ENCODE data around the gene KCTD21.
"Not testable (repeated sequence)": the region's sequence is repeated elsewhere in the genome, so short reads cannot be mapped to it uniquely, and the experiment has no call there.

The KCTD21 gene

DNA sequence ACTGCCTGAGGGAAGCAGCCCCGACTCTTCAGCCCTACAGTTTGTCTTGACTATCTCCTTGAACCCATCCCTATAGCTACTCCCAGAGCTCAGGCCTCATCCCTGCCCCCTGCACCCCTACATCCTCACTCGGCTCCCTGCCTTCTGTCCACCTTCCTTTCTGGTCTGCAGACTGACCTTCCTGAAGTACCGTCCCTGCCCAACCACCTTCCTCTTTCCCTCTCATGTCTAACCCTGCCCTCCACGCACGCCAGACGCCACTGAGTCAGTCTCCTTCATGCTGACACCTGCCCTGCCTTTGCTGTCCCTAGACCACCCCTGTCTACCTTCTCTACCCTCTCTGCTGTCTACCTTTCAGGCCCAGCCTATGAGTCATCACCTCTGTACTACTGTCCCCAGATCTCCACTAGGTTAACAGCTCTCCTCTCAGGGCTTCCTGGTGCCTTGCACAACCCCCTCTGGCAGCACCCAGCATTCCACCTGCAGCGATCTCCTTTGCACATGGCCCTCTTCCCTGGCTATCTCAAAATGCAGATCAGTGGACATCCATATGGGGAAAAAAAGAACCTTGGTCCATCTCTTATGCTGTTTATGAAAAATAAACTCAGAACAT, 8.9 kb downstream of the KCTD21 start:
- H3K4me3 ChIP-seq (ENCODE audit: insufficient read length, low read depth) = no peak overlapping the region
- no peak for TF ChIP-seq ZNF274 (IDR thresholded peaks at IDR 0.05; ENCODE audit: low read depth, low read length)
- no peak for TF ChIP-seq SUZ12 (IDR thresholded peaks at IDR 0.05; ENCODE audit: extremely low read depth, insufficient read depth, insufficient read length)
- no peak for TF ChIP-seq YY1 (IDR thresholded peaks at IDR 0.05; ENCODE audit: insufficient read depth, insufficient read length)
- H3K9ac ChIP-seq (ENCODE audit: insufficient read length, low read depth) = no peak overlapping the region
- H3K4me1 ChIP-seq (ENCODE audit: insufficient read depth, insufficient read length) = peaks cover 2% of the 10 kb centered on the region
- no peaks in the 10 kb centered on the region for H3K36me3 ChIP-seq (ENCODE audit: insufficient read depth, insufficient read length, low read length)
- no peaks in the 10 kb centered on the region for H3K9me3 ChIP-seq (ENCODE audit: insufficient read depth, low read length)
- H3K27me3 ChIP-seq (ENCODE audit: insufficient read depth, insufficient read length) = no peaks in the 10 kb centered on the region
- DNase-seq (ENCODE audit: low read depth, low spot score) = no peak

DNA sequence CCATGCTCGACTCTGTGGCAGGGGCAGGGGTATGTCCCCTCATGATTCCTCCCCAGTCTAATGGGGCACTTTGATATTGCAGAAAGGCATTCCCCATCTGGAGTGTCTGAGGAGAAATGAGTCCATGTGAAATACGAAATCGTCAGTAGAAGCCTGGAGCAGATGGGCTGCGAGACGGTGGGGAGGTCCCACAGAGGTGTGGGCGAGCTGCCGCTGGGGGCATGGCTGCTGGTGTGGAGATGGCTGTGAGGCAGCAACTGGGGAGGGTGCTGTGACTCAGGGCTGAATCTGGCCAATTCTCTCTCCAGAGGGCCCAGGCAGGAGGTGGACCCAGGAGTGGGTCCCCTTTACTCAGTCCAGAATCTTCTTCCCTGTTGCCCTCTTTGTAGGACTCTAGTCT, 11.2 kb downstream of the KCTD21 start:
- Histone ChIP-seq H3K9me3 (ENCODE audit: insufficient read depth, low read length) (no peaks in the 10 kb centered on the region), H3K36me3 (ENCODE audit: insufficient read depth, insufficient read length, low read length) (peaks cover 13% of the 10 kb centered on the region), H3K4me3 (ENCODE audit: insufficient read length, low read depth) (no peak overlapping the region), H3K9ac (ENCODE audit: insufficient read length, low read depth) (no peak overlapping the region), H3K4me1 (ENCODE audit: insufficient read depth, insufficient read length) (peaks cover 2% of the 10 kb centered on the region), H3K27me3 (ENCODE audit: insufficient read depth, insufficient read length) (no peaks in the 10 kb centered on the region)
- TF ChIP-seq SUZ12 (IDR thresholded peaks at IDR 0.05; ENCODE audit: extremely low read depth, insufficient read depth, insufficient read length) (no peak), YY1 (IDR thresholded peaks at IDR 0.05; ENCODE audit: insufficient read depth, insufficient read length) (no peak), ZNF274 (IDR thresholded peaks at IDR 0.05; ENCODE audit: low read depth, low read length) (no peak)
- no peak for DNase-seq (ENCODE audit: low read depth, low spot score)

DNA sequence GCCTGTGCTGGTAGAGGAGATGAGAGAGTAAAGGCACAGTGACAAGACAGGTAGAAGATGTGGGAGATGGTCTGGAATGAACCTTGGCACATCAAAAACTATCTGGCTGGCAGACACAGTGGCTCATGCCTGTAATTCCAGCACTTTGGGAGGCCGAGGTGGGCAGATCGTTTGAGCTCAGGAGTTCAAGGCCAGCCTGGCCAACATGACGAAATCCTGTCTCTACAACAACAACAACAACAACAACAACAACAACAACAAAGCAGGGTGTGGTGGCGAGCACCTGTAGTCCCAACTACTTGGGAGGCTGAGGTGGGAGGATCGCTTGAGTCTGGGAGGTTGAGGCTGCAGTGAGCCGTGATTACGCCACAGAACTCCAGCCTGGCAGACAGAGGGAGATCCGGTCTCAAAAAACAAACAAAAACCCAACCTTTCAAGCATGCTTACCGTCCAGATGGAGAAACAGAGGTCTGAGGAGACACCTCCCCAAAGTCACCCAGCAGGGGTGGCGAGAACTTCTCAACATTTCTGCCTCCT, 11.8 kb downstream of the KCTD21 start:
- Histone ChIP-seq H3K36me3 (ENCODE audit: insufficient read depth, insufficient read length, low read length) (peaks cover 13% of the 10 kb centered on the region), H3K27me3 (ENCODE audit: insufficient read depth, insufficient read length) (no peaks in the 10 kb centered on the region), H3K9ac (ENCODE audit: insufficient read length, low read depth) (no peak overlapping the region), H3K4me3 (ENCODE audit: insufficient read length, low read depth) (no peak overlapping the region), H3K4me1 (ENCODE audit: insufficient read depth, insufficient read length) (peaks cover 2% of the 10 kb centered on the region), H3K9me3 (ENCODE audit: insufficient read depth, low read length) (no peaks in the 10 kb centered on the region)
- DNase-seq (ENCODE audit: low read depth, low spot score) = no peak
- TF ChIP-seq SUZ12 (IDR thresholded peaks at IDR 0.05; ENCODE audit: extremely low read depth, insufficient read depth, insufficient read length) = no peak
- no peak for TF ChIP-seq YY1 (IDR thresholded peaks at IDR 0.05; ENCODE audit: insufficient read depth, insufficient read length)
- TF ChIP-seq ZNF274 (IDR thresholded peaks at IDR 0.05; ENCODE audit: low read depth, low read length) = no peak

DNA sequence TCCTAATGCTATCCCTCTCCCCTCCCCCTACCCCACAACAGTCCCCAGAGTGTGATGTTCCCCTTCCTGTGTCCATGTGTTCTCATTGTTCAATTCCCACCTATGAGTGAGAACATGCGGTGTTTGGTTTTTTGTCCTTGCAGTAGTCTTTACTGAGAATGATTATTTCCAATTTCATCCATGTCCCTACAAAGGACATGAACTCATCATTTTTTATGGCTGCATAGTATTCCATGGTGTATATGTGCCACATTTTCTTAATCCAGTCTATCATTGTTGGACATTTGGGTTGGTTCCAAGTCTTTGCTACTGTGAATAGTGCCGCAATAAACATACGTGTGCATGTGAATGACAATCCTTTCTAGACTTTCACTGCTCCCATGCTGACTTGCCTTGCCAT, 12.6 kb downstream of the KCTD21 start:
- H3K36me3 ChIP-seq (ENCODE audit: insufficient read depth, insufficient read length, low read length) = peaks cover 13% of the 10 kb centered on the region
- H3K9me3 ChIP-seq (ENCODE audit: insufficient read depth, low read length); DNase-seq (ENCODE audit: low read depth, low spot score); H3K4me1 ChIP-seq (ENCODE audit: insufficient read depth, insufficient read length); H3K4me3 ChIP-seq (ENCODE audit: insufficient read length, low read depth); H3K9ac ChIP-seq (ENCODE audit: insufficient read length, low read depth); H3K27me3 ChIP-seq (ENCODE audit: insufficient read depth, insufficient read length): not testable (repeated sequence)

DNA sequence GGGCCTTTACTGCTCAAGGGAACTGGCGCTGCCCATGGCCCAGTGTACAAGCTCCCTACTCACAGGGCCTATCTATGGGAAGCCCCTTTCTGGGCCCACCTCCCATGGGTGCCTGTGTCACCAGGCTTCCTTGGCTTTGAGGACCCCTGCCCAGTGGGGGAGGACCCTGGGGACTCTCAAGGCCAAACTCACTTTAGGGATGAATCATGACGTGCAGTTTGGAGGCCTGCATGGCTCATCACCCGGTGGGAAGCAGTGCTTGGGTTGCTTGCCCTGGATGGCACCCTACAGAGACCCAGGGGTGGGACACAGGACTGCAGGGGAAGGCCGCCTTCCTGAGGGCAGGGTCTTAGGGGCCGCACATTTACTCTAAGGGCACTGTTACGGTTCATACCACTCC, 16.5 kb downstream of the KCTD21 start:
- Histone ChIP-seq H3K9me3 (ENCODE audit: insufficient read depth, low read length) (no peaks in the 10 kb centered on the region), H3K4me1 (ENCODE audit: insufficient read depth, insufficient read length) (no peaks in the 10 kb centered on the region), H3K9ac (ENCODE audit: insufficient read length, low read depth) (no peak overlapping the region), H3K36me3 (ENCODE audit: insufficient read depth, insufficient read length, low read length) (peaks cover 13% of the 10 kb centered on the region), H3K4me3 (ENCODE audit: insufficient read length, low read depth) (no peak overlapping the region), H3K27me3 (ENCODE audit: insufficient read depth, insufficient read length) (no peaks in the 10 kb centered on the region)
- DNase-seq (ENCODE audit: low read depth, low spot score) = no peak
- no peak for TF ChIP-seq YY1 (IDR thresholded peaks at IDR 0.05; ENCODE audit: insufficient read depth, insufficient read length)
- TF ChIP-seq SUZ12 (IDR thresholded peaks at IDR 0.05; ENCODE audit: extremely low read depth, insufficient read depth, insufficient read length) = no peak
- no peak for TF ChIP-seq ZNF274 (IDR thresholded peaks at IDR 0.05; ENCODE audit: low read depth, low read length)

DNA sequence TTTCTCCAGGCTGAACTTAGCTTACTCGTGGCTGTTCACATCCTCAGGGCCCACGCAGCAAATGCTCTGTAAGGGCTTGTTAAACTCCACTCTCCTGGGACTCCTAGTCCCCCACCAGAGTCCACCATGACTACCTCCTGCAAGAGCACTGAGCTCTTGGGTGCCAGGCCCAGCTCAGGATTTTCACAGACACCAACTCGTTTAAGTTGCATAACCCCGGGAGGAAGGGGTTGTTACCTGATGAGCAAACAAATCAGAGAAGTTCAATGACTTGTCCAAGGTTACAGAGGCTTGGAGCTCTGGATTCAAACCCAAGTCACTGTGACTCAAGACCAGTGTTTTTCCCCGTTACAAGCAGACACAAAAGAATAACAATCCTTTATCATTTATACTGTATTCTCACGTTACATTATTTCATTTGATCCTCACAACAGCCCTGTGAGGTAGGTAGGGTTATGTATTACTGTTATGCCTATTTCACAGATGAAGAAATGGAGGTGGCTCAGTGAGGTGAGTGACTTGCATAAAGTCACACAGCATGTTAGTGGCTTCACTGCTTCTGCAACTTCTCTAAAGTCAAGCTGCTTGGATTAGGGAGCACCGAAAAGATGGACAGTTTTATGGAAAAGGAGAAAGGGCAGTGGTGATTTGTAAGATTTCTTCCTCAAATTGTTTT, 17.4 kb downstream of the KCTD21 start:
- no peak overlapping the region for H3K4me3 ChIP-seq (ENCODE audit: insufficient read length, low read depth)
- no peak for TF ChIP-seq ZNF274 (IDR thresholded peaks at IDR 0.05; ENCODE audit: low read depth, low read length)
- no peak for TF ChIP-seq SUZ12 (IDR thresholded peaks at IDR 0.05; ENCODE audit: extremely low read depth, insufficient read depth, insufficient read length)
- no peak for TF ChIP-seq YY1 (IDR thresholded peaks at IDR 0.05; ENCODE audit: insufficient read depth, insufficient read length)
- H3K9me3 ChIP-seq (ENCODE audit: insufficient read depth, low read length) = no peaks in the 10 kb centered on the region
- H3K4me1 ChIP-seq (ENCODE audit: insufficient read depth, insufficient read length) = no peaks in the 10 kb centered on the region
- peaks cover 13% of the 10 kb centered on the region for H3K36me3 ChIP-seq (ENCODE audit: insufficient read depth, insufficient read length, low read length)
- H3K9ac ChIP-seq (ENCODE audit: insufficient read length, low read depth) = no peak overlapping the region
- no peak for DNase-seq (ENCODE audit: low read depth, low spot score)
- H3K27me3 ChIP-seq (ENCODE audit: insufficient read depth, insufficient read length) = no peaks in the 10 kb centered on the region

DNA sequence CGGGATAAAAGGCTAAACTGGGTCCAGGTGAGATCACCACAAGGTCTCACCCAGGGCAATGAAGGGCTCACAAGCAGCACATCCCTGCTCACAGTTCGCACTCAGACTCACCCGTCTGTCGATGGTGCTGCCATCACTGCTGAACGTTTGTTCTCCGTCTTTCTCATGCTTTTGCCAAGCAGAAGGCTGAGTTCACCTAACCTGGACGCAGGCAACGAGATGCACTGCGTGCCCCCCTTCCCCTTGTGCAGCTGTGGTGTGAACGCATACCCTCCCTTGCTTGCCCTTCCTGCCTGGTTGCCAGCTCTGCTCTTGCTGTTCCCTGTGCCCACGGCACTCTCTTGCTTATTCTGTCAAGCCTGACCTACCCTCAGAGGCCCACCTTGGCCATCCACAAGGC, 18.0 kb downstream of the KCTD21 start:
- Histone ChIP-seq H3K9me3 (ENCODE audit: insufficient read depth, low read length) (no peaks in the 10 kb centered on the region), H3K4me3 (ENCODE audit: insufficient read length, low read depth) (no peak overlapping the region), H3K27me3 (ENCODE audit: insufficient read depth, insufficient read length) (no peaks in the 10 kb centered on the region), H3K4me1 (ENCODE audit: insufficient read depth, insufficient read length) (no peaks in the 10 kb centered on the region), H3K36me3 (ENCODE audit: insufficient read depth, insufficient read length, low read length) (peaks cover 13% of the 10 kb centered on the region), H3K9ac (ENCODE audit: insufficient read length, low read depth) (no peak overlapping the region)
- no peak for TF ChIP-seq YY1 (IDR thresholded peaks at IDR 0.05; ENCODE audit: insufficient read depth, insufficient read length)
- no peak for TF ChIP-seq SUZ12 (IDR thresholded peaks at IDR 0.05; ENCODE audit: extremely low read depth, insufficient read depth, insufficient read length)
- no peak for DNase-seq (ENCODE audit: low read depth, low spot score)
